Fibroblast of skin of back (primary cell): ENCODE data around the gene ZGPAT.

Source experiments
- DNase-seq: peaks from one replicate; pipeline ENCODE4 v3.0.0-alpha.2; 2013

Gene ZGPAT

GRCh38 chr20:63745424-63745805 lies 37.6 kb downstream of the ZGPAT start:
- DNase-seq, result no peak

GRCh38 chr20:63745961-63746731 lies 38.3 kb downstream of the ZGPAT start:
- no peak for DNase-seq

GRCh38 chr20:63746751-63747315 lies 39.0 kb downstream of the ZGPAT start:
- DNase-seq, result no peak

GRCh38 chr20:63747622-63748069 lies 39.8 kb downstream of the ZGPAT start:
- no peak for DNase-seq

GRCh38 chr20:63748070-63748933 lies 40.5 kb downstream of the ZGPAT start:
- DNase-seq, result no peak

GRCh38 chr20:63748934-63749270 lies 41.1 kb downstream of the ZGPAT start:
- no peak for DNase-seq

GRCh38 chr20:63749597-63750508 lies 42.0 kb downstream of the ZGPAT start:
- DNase-seq, result no peak

- no peak for DNase-seq
These were observed 43.1 kb downstream of the ZGPAT start for GRCh38 chr20:63750807-63751470.

- DNase-seq, result no peak
These were observed 43.8 kb downstream of the ZGPAT start for GRCh38 chr20:63751471-63752271.

GRCh38 chr20:63752411-63753101 lies 44.7 kb downstream of the ZGPAT start:
- no peak for DNase-seq

GRCh38 chr20:63753381-63753780 lies 45.5 kb downstream of the ZGPAT start:
- no peak for DNase-seq

GRCh38 chr20:63754008-63754407 lies 46.2 kb downstream of the ZGPAT start:
- DNase-seq, result no peak

- DNase-seq, result no peak
These were observed 48.3 kb downstream of the ZGPAT start for GRCh38 chr20:63755933-63756647.

GRCh38 chr20:63756648-63756991 lies 48.8 kb downstream of the ZGPAT start:
- DNase-seq, result no peak

GRCh38 chr20:63758152-63758551 lies 50.3 kb downstream of the ZGPAT start:
- DNase-seq, result no peak

- no peak for DNase-seq
These were observed 51.6 kb downstream of the ZGPAT start for GRCh38 chr20:63759377-63759901.

- no peak for DNase-seq
These were observed 57.4 kb downstream of the ZGPAT start for GRCh38 chr20:63765082-63765873.

- DNase-seq, result no peak
These were observed 58.1 kb downstream of the ZGPAT start for GRCh38 chr20:63765902-63766301.
